LNCaP clone FGC (cell line): ENCODE data around the gene GPR135.

Experiments
- DNase-seq: peaks from one replicate; pipeline ENCODE4 v3.0.0-alpha.2; 2011; ENCODE audit warnings: low read depth
- H3K4me3 ChIP-seq: 2 replicates; pipeline ENCODE4 v1.5.1; 2011; ENCODE audit warnings: mild to moderate bottlenecking, low read depth, low read length, control low read depth
- TF ChIP-seq, protein P1 (sequence below): IDR thresholded peaks from 2 replicates; pipeline ENCODE4 v1.5.1; 2012; ENCODE audit warnings: mild to moderate bottlenecking; ENCODE audit not compliant: control insufficient read depth, insufficient read depth; ENCODE audit errors: extremely low read depth

Gene GPR135

DNA sequence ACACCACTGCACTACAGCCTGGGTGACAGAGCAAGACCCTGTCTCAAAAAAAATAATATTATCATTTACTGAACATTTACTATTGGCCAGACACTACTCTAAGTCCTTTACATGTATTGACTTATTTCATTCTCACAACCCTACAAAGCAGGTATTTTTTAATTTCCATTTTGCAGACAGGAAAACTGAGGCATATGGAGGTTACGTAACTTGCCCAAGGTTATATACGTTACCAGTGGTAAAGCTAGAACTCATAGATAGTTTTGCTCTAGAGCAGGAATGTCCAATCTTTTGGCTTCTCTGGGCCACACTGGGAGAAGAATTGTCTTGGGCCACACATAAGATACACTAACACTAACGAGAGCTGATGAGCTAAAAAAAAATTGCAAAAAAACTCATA, 13.4 kb upstream of the GPR135 start:
- no peak for DNase-seq
- TF ChIP-seq, protein P1, sequence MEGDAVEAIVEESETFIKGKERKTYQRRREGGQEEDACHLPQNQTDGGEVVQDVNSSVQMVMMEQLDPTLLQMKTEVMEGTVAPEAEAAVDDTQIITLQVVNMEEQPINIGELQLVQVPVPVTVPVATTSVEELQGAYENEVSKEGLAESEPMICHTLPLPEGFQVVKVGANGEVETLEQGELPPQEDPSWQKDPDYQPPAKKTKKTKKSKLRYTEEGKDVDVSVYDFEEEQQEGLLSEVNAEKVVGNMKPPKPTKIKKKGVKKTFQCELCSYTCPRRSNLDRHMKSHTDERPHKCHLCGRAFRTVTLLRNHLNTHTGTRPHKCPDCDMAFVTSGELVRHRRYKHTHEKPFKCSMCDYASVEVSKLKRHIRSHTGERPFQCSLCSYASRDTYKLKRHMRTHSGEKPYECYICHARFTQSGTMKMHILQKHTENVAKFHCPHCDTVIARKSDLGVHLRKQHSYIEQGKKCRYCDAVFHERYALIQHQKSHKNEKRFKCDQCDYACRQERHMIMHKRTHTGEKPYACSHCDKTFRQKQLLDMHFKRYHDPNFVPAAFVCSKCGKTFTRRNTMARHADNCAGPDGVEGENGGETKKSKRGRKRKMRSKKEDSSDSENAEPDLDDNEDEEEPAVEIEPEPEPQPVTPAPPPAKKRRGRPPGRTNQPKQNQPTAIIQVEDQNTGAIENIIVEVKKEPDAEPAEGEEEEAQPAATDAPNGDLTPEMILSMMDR, result no peak
- no peak overlapping the region for H3K4me3 ChIP-seq

DNA sequence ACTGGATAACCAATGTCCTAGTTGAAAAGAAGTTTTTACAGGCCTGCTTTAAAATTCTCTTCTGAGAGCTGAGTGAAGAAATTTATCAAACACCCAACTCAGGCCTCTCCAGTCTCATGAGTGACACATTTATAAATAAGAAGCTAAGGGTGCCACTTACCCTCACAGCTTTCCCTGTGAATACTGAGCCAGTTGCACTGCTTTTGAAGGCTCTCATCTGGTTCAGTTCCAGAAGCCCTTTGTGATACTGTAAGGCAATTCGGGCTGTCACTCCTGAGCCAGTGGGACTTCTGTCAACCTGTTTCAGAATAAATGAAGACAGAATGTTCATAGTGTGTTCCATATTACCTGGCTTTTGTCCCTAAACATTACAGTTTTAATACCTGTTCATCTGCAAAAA, 10.5 kb upstream of the GPR135 start:
- no peak for DNase-seq
- no peak overlapping the region for H3K4me3 ChIP-seq
- TF ChIP-seq, protein P1, result no peak

DNA sequence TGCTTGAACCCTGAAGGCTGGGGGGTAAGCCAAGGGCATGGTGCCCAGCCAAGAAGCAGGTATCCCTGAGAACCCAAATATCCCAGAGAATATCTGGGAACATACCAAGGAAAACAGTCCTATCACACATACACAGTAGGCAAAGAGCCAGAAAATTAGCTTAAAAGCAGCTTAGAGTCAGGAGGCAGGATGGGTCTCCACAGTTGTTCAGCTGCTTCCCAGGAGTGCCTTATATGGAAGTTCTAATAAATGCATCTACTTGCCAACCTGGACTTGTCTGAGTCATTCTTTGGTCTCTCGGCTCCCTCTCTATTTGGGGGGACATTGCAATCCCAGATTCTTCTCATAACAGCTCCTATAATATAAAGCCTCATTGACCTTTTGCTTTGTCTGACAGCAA, 9.0 kb upstream of the GPR135 start:
- no peak overlapping the region for H3K4me3 ChIP-seq
- TF ChIP-seq, protein P1, result no peak
- no peak for DNase-seq

DNA sequence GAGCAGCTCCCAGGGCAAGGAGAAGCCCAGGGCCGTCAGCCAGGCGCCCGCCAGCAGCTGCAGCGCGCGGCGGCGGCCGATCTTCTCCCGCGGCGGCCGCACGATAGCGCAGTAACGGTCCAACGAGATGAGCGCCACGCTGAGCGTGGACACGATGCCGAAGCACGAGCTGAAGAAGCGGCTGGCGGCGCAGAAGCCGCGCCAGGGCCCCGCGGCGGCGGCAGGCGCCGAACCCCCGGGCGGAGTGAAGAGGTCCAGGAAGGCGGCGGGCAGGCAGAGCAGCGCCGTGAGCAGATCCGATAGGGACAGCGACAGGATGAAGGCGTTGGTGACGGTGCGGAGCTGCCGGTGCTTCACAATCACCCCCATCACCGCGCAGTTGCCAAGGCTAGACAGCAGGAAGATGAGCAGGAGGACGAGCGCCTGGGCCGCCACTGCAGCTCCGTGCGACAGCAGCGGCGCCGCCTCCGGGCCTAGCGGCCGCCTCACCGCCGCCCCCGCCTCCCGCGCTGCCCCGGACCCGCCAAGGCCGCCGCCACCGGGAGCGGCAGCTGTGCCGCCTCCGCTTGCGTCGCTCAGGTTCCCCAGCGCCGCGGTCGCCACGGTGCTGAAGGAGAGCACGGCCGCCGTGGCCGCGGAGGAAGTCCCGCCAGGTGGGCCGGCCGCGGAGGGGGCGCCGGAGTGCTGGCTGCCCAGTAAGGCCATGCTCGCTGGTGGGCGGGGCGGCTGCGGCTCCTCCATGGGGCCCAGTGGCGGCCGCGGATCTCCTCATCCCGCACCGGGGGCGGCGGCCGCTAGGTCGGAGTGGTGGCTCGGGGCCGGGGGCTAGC, 479 bp downstream of the GPR135 start:
- TF ChIP-seq, protein P1, result no peak
- no peak for DNase-seq
- H3K4me3 ChIP-seq, result no peak overlapping the region

DNA sequence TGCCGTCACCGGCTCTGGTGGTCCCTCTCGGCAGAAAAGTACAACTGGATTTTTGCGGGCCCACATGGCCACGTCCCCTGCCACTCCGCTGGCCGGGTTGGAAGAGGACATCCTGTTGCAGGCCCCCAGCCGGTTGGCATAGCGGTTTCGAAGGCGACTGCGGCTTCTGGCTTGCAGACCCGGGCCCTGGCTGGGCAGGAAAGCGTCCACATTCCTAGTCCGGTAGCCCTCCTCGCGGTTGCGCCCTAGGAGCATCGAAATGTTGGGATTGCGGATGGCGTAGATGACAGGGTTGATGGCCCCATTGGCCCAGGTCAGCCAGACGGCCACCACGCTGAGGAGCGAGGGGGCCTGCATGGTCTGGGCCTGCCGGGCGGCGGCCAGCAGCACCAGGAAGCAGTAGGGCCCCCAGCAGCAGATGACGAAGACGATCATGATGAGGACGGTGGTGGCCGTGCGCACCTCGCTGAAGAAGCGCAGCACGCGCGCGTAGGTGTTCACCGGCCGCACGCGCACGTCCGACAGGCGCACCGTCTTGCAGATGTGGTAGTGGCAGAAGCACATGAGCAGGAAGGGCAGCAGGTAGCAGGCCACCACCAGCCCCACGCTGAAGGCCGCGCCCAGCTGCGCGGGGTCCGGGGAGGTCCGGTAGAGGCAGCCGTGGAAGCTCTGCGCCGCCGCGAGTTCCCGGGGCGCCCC, 1.2 kb downstream of the GPR135 start:
- H3K4me3 ChIP-seq, result no peak overlapping the region
- TF ChIP-seq, protein P1, result no peak
- no peak for DNase-seq

DNA sequence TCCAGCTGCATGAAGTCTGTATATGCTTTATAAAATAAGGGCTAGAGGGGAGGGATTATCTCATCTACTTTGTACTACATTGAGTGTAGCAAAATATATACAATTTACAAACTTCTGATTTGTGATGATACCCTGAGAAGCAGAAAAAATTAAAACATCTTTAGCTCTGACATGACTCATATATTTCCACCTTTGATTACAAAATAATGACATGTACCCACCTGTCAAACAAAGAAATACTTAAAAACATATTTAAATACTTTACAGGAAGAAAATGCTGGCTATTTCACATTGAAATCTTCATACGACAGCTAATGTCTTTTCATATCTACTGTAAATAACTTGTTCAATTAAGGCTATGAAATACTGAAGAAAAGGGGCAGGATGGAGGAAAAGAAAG, 3.3 kb downstream of the GPR135 start:
- TF ChIP-seq, protein P1, result no peak
- DNase-seq, result no peak
- no peak overlapping the region for H3K4me3 ChIP-seq
